Activated CD4-positive, alpha-beta T cell treated with anti-CD3 and anti-CD28 coated beads, Interleukin-2, amount 10 ng/mL, durations not matched to agents 7 days and 5 days (primary cell): ENCODE results near the gene CD96. TPM values are rescaled to one million over a fixed set of nuclear protein-coding genes. Genes with fewer than 3 reads are reported as not detected.
"Not testable (repeated sequence)": the region's sequence is repeated elsewhere in the genome, so short reads cannot be mapped to it uniquely, and the experiment has no call there.

Experiments
- CTCF ChIA-PET: fragments of 350-600 bp; sonication (Branson Sonifier 250); formaldehyde crosslinking; loops from one replicate; lab custom pipeline; 2021; ENCODE audit warnings: antibody characterized with exemption; lab: Charles Lee
- POLR2A ChIA-PET: fragments of 350-600 bp; sonication (Branson Sonifier 250); formaldehyde crosslinking; loops from one replicate; lab custom pipeline; 2021; ENCODE audit warnings: antibody characterized with exemption; lab: Charles Lee
- DNase-seq: peaks from one replicate; pipeline ENCODE4 v3.0.0-alpha.2; 2020
- H3K27ac Mint-ChIP-seq: one replicate; pipeline ENCODE4 v1.8.0; 2021; ENCODE audit warnings: mild to moderate bottlenecking, moderate library complexity, mixed read lengths
- H3K27me3 Mint-ChIP-seq: one replicate; pipeline ENCODE4 v1.8.0; 2021; ENCODE audit warnings: mixed read lengths
- H3K36me3 Mint-ChIP-seq: one replicate; pipeline ENCODE4 v1.8.0; 2021; ENCODE audit warnings: low read depth, mixed read lengths
- H3K4me1 Mint-ChIP-seq: one replicate; pipeline ENCODE4 v1.8.0; 2021; ENCODE audit warnings: mixed read lengths
- H3K4me3 Mint-ChIP-seq: one replicate; pipeline ENCODE4 v1.8.0; 2021; ENCODE audit warnings: mild to moderate bottlenecking, moderate library complexity, mixed read lengths
- H3K9me3 Mint-ChIP-seq: one replicate; pipeline ENCODE4 v1.8.0; 2021; ENCODE audit warnings: mixed read lengths
- total RNA-seq, 2 experiments: library from RNA; stranded (reverse); gene quantifications; one replicate each; pipeline ENCODE4 v1.2.3, GENCODE V29; 2021

The CD96 gene
- total RNA-seq, 2 experiments from 2014 or later = 271 to 307 TPM

DNA sequence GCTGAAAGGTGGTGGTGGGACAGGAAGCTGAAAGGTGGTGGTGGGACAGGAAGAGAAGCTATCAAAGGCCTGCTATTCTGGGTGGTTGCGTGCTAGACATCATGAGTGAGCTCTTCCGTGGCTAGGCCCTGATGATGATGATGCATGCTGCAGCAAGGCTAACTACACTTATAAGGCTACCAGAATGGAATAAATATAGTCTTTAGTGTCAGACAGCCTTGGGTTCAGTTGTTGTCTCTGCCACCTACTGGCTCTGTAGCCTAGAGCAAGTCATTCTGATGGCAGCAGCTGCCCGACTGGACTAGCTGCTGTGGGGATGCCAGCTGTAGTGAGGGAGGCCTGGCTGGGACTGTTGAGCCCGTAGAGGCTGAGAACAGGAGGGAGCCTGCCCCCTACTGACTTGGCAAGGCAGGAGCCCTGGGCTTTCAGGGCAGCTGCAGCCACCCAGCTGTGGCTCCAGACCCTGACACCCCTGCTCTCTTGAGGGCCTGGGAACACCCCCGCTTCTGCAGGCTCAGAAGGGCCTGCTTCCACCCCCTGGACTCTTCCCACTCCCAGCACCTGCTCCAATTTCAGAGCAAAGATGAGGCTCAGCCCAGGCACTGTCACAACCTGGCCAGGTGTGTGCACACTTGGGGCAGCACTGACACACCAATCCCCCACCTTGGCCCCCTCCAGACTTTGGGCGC is 74.6 kb downstream of the CD96 start:
- peak; percentile 67 for DNase-seq
- ChIA-PET CTCF (interaction anchor here (0.7 to 4.2 kb wide), 28 partner anchors 9 to 604 kb away, joined by 3 to 34 read pairs (median 4); partner anchors contain the start of genes CD96 and ZBED2), POLR2A (interaction anchor here (0.6 to 1.3 kb wide), 5 partner anchors 9 to 369 kb away, joined by 3 to 9 read pairs (median 3); partner anchors contain the start of gene ZBED2)
- H3K27ac Mint-ChIP-seq = peak overlapping the region; percentile 90
- H3K27me3 Mint-ChIP-seq = no peaks in the 10 kb centered on the region
- peaks cover 90% of the 10 kb centered on the region for H3K36me3 Mint-ChIP-seq
- no peak overlapping the region for H3K4me3 Mint-ChIP-seq
- peaks cover 69% of the 10 kb centered on the region for H3K4me1 Mint-ChIP-seq
- H3K9me3 Mint-ChIP-seq = peaks cover 20% of the 10 kb centered on the region

DNA sequence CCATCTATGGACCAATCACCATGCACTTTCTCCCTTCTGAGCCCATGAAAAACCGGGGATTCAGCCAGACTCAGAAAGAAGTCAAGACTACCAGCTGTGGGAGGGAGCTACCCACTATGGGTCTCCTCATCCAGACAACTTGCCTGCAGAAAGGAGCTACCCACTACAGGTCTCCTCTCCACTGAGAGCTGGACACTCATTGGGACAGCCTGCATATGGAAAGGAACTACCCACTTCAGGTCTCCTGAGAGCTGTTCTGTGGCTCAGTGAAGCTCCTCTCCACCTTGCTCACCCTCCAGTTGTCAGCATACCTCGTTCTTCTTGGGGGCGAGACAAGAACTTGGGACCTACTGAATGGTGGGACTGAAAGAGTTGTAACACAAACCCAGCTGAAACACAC is 75.4 kb downstream of the CD96 start:
- H3K27ac Mint-ChIP-seq = peak overlapping the region; percentile 54
- H3K4me3 Mint-ChIP-seq = no peak overlapping the region
- no peaks in the 10 kb centered on the region for H3K27me3 Mint-ChIP-seq
- no peak for DNase-seq
- CTCF ChIA-PET = interaction anchor here (1.2 to 4.2 kb wide), 11 partner anchors 10 to 605 kb away, joined by 3 to 34 read pairs (median 9); partner anchors contain the start of genes CD96 and ZBED2
- H3K4me1 Mint-ChIP-seq = peaks cover 61% of the 10 kb centered on the region
- POLR2A ChIA-PET = no interaction called here
- H3K9me3 Mint-ChIP-seq = peaks cover 15% of the 10 kb centered on the region
- H3K36me3 Mint-ChIP-seq = peaks cover 89% of the 10 kb centered on the region

DNA sequence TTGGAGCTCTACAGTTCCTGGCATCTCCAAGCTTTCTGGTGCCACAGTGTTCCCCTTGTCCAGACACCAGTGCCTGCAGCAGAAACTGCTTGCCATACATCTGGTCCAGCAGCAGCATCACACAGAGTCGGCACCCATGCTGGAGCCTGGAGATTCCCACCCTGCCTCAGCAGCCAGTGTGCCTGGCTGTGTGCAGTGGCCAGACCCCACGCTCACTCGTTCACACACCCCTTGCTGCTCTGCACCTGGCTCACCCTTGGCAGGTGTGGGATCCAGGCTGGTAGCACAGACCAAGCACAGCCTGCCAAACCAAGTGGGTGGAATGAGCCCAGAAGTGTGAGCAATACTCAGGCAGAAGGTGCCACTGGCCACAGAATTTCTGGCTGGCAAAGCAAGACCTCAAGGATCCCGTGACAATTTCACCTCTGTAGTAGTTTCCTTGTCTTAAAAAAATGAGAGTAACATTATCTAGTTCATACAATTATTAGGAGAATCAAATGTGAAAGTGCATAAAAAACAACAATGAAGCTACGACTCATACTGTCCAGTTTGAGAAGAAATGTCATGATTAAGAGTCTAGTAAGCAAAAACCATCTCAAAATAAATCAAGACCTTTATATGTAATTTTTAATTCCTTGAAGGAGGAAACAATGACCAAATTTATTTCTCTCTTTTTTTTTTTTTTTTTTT is 76.1 kb downstream of the CD96 start:
- DNase-seq = no peak
- Mint-ChIP-seq H3K4me3 (no peak overlapping the region), H3K4me1 (peaks cover 54% of the 10 kb centered on the region), H3K27me3 (no peaks in the 10 kb centered on the region), H3K9me3 (peaks cover 12% of the 10 kb centered on the region), H3K27ac (peak overlapping the region; percentile 54), H3K36me3 (peaks cover 87% of the 10 kb centered on the region)
- ChIA-PET POLR2A (interaction anchor here (0.7 kb wide), 1 partner anchor 540 kb away, joined by 5 read pairs; no protein-coding TSS in a partner anchor), CTCF (interaction anchor here (1.1 to 4.2 kb wide), 12 partner anchors 15 to 606 kb away, joined by 3 to 34 read pairs (median 6); partner anchors contain the start of genes CD96 and ZBED2)

DNA sequence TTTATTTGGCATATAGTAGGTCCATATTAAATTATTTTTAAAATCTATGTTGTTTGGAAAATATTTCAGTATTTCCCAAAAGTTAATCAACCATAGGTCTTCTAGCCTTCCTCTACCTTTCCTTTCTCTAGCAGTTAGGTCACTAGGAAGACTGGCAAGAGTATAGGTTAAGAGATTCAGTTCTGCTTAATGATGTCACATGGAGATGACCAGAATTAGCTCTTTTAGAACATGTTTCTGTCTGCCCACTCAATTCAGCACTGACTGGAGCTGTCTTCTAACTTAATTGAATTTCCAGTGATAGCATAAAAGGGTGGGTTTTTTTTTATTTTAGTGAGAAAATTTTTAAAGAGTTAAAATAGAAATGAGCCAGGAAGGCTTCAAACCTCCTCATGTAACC is 76.9 kb downstream of the CD96 start:
- no peak overlapping the region for H3K4me3 Mint-ChIP-seq
- peaks cover 86% of the 10 kb centered on the region for H3K36me3 Mint-ChIP-seq
- peaks cover 8% of the 10 kb centered on the region for H3K9me3 Mint-ChIP-seq
- POLR2A ChIA-PET = no interaction called here
- no peaks in the 10 kb centered on the region for H3K27me3 Mint-ChIP-seq
- H3K4me1 Mint-ChIP-seq = peaks cover 47% of the 10 kb centered on the region
- no peak for DNase-seq
- CTCF ChIA-PET = interaction anchor here (0.6 to 4.2 kb wide), 6 partner anchors 17 to 99 kb away, joined by 3 to 34 read pairs (median 3); no protein-coding TSS in a partner anchor
- H3K27ac Mint-ChIP-seq = no peak overlapping the region

DNA sequence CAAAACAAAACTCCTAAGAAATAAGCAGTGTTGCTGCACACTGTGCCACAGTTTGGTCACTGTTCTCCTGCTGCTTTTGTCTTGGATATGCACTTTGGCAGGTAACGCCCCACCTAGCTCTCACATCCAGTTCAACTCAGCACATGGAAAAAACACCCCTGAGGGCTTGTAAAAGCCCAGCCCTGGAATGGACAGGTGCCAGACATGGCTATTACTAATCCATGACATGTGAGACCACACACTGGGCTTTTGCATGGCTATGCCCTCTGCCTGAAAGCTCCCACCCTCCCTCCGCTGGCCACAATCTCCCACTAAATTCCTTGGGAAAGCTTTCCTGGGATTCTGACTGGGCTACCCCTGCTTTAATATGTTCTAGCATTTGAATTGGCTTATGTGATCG is 77.8 kb downstream of the CD96 start:
- Mint-ChIP-seq H3K9me3 (peaks cover 12% of the 10 kb centered on the region), H3K36me3 (peaks cover 86% of the 10 kb centered on the region), H3K4me3 (no peak overlapping the region), H3K27me3 (no peaks in the 10 kb centered on the region), H3K27ac (no peak overlapping the region), H3K4me1 (peaks cover 41% of the 10 kb centered on the region)
- ChIA-PET CTCF (interaction anchor here (0.6 to 1.7 kb wide), 3 partner anchors 16 to 42 kb away, joined by 3 to 7 read pairs (median 3); no protein-coding TSS in a partner anchor), POLR2A (no interaction called here)
- DNase-seq = no peak

DNA sequence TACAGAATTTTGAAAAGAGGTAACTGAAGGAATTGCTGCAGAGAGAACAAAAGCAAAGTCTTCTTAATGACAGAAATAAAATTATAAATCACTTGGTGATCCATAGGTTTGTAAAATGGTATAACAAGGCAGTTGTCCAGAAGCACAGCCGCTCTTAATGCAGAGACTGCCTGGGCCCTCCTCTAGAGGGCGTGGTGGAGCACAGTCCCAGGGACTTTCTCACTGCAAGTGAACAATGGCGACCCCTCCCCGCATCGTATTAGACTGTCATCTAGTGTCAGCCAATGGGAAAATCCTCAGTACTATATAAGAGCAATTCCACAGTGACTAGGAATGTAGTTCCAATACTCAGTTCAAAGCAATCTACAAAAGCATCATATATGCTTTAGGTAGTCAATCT is 79.5 kb downstream of the CD96 start:
- ChIA-PET POLR2A (no interaction called here), CTCF (interaction anchor here (0.6 kb wide), 1 partner anchor 22 kb away, joined by 5 read pairs; no protein-coding TSS in a partner anchor)
- no peak for DNase-seq
- Mint-ChIP-seq H3K36me3 (peaks cover 83% of the 10 kb centered on the region), H3K27me3 (no peaks in the 10 kb centered on the region), H3K9me3 (peaks cover 6% of the 10 kb centered on the region), H3K4me3 (no peak overlapping the region), H3K4me1 (peaks cover 24% of the 10 kb centered on the region), H3K27ac (no peak overlapping the region)

DNA sequence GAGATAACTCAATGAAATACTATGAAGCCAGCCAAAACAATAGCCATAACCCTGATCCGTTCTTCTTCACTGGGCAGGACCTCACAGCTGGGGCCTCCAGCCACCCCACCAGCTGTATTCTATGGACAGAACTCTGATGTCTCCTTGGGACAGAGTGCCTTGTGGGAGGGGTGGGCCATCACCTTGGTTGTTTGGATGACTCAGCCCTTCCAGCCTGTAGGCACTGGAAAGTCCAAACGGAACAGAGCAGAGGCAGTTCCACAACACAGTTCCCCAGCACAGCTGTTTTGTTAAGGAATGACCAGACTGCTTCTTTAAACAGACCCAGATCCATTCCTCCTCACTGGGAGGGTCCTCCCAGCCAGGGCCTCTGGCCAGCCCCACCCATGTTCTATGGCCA is 85.1 kb downstream of the CD96 start:
- Mint-ChIP-seq H3K36me3 (peaks cover 91% of the 10 kb centered on the region), H3K4me3 (no peak overlapping the region), H3K27me3 (no peaks in the 10 kb centered on the region), H3K27ac (no peak overlapping the region), H3K9me3 (peaks cover 53% of the 10 kb centered on the region), H3K4me1 (peaks cover 8% of the 10 kb centered on the region)
- ChIA-PET CTCF (interaction anchor here (1.5 kb wide), 1 partner anchor 37 kb away, joined by 3 read pairs; no protein-coding TSS in a partner anchor), POLR2A (no interaction called here)
- DNase-seq = no peak

DNA sequence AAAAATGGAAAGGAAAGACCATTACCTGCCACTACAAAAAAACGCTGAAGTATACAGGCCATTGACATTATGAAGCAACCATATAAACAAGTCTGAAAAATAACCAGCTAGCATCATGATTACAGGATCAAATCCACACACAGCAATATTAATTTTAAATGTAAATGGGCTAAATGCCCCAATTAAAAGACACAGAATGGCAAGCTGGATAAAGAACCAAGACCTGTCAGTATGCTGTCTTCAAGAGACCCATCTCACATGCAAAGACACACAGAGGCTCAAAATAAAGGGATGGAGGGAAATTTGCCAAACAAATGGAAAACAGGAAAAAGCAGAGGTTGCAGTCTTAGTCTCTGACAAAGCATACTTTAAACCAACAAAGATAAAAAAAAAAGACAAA is 87.0 kb downstream of the CD96 start:
- CTCF ChIA-PET = interaction anchor here (1.3 kb wide), 1 partner anchor 13 kb away, joined by 3 read pairs; no protein-coding TSS in a partner anchor
- POLR2A ChIA-PET, DNase-seq, H3K27ac Mint-ChIP-seq, H3K27me3 Mint-ChIP-seq, H3K4me1 Mint-ChIP-seq, H3K4me3 Mint-ChIP-seq: not testable (repeated sequence)
- Mint-ChIP-seq H3K9me3 (peaks cover 61% of the 10 kb centered on the region), H3K36me3 (peaks cover 91% of the 10 kb centered on the region)

DNA sequence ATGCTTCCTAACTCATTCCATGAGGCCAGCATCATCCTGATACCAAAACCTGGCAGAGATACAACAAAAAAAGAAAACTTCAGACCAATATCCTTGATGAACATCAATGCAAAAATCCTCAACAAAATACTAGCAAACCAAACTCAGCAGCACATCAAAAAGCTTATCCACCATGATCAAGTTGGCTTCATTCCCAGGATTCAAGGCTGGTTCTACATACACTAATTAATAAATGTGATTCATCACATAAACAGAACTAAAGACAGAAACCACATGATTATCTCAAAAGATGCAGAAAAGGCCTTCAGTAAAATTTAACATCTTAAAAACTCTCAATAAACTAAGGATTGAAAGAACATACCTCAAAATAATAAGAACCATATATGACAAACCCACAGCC is 88.6 kb downstream of the CD96 start:
- H3K27me3 Mint-ChIP-seq, DNase-seq, H3K27ac Mint-ChIP-seq, CTCF ChIA-PET, POLR2A ChIA-PET, H3K4me1 Mint-ChIP-seq, H3K4me3 Mint-ChIP-seq: not testable (repeated sequence)
- Mint-ChIP-seq H3K9me3 (peaks cover 58% of the 10 kb centered on the region), H3K36me3 (peaks cover 89% of the 10 kb centered on the region)

DNA sequence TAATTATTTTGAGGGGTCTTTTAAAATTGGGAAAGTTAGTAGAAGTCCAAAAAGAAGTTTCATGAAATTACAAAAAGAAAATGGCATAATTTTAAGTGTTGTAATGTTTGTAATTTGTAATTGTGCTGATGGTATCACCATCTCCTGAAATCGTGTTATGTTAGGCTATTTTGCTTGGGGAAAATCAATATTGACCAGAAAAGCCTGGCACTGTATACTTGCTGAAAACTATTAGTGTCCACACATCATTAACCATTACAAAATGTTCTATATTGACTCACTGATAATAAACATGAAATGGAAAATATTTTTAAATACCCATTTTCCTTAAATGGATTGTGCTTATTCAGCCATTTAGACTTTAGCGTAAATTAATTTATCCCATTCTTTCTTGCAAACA is 93.4 kb downstream of the CD96 start:
- Mint-ChIP-seq H3K4me1 (peaks cover 2% of the 10 kb centered on the region), H3K4me3 (no peak overlapping the region), H3K27ac (no peak overlapping the region), H3K9me3 (peaks cover 45% of the 10 kb centered on the region), H3K27me3 (no peaks in the 10 kb centered on the region), H3K36me3 (peaks cover 90% of the 10 kb centered on the region)
- ChIA-PET CTCF (no interaction called here), POLR2A (no interaction called here)
- no peak for DNase-seq

DNA sequence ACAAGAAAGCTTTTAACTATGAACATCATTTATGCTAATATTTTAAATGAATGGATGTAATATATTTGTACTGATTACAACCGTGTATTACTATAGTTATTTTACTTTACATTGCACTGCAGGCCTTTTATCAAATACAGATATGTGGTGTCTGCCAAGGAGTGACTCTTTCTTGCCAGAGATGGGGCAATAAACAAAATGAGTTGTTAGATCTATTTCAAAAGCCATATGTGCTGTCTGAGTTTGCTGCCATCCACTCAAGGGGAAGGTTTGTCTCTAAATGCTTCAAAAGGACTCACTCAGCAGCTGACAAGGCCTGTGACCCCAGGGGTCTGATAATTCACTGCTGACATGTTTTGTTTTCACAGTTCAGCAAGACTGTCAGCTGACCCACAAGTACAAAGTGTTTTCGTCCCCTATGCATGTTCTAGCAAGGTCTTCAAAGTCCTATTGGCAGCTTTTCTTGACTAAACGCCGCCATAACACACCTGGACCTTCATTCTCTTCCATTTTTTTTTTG is 94.4 kb downstream of the CD96 start:
- ChIA-PET POLR2A (interaction anchor here (0.6 kb wide), 1 partner anchor 342 kb away, joined by 3 read pairs; no protein-coding TSS in a partner anchor), CTCF (interaction anchor here (1.0 kb wide), 1 partner anchor 17 kb away, joined by 3 read pairs; no protein-coding TSS in a partner anchor)
- Mint-ChIP-seq H3K36me3 (peaks cover 90% of the 10 kb centered on the region), H3K4me1 (peaks cover 2% of the 10 kb centered on the region), H3K27ac (no peak overlapping the region), H3K9me3 (peaks cover 45% of the 10 kb centered on the region), H3K27me3 (no peaks in the 10 kb centered on the region), H3K4me3 (no peak overlapping the region)
- DNase-seq = no peak

DNA sequence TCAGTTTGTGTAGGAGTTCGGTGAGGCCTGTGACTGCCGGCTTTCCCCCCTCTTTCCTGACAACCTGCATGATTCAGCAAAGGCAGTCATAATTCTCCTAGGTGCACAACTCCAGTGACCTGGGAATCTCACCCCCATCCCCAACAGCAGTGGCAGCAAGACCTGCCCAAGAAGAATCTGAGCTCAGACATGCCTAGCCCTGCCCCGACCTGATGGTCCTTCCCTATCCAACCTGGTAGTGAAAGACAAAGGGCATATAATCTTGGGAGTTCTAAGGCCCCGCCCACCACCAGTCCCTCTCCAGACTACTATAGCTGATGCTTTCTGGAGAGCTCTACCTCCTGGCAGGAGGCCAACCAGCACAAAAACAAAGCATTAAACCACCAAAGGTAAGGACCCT is 97.3 kb downstream of the CD96 start:
- no peaks in the 10 kb centered on the region for H3K4me1 Mint-ChIP-seq
- peaks cover 52% of the 10 kb centered on the region for H3K9me3 Mint-ChIP-seq
- no peaks in the 10 kb centered on the region for H3K27me3 Mint-ChIP-seq
- ChIA-PET POLR2A (no interaction called here), CTCF (no interaction called here)
- H3K27ac Mint-ChIP-seq = no peak overlapping the region
- H3K36me3 Mint-ChIP-seq = peaks cover 90% of the 10 kb centered on the region
- no peak for DNase-seq
- no peak overlapping the region for H3K4me3 Mint-ChIP-seq
